IMR-90 (cell line): Measurements from ENCODE around the gene KRTAP5-1. TPM values are rescaled to one million over a fixed set of nuclear protein-coding genes. Genes with fewer than 3 reads are reported as not detected.

ENCODE experiments used
- ATAC-seq: fragments of 200-7000 bp; cut with Tn5 transposase; 2 replicates; pipeline ENCODE4 v1.9.1; 2020; ENCODE audit warnings: low read depth, mild to moderate bottlenecking, moderate library complexity
- BruUV-seq: library from RNA; stranded (reverse); fragments of 400-500 nt; replicated peaks from 2 replicates; lab custom pipeline; 2021; lab: Mats Ljungman, UMichigan
- CTCF ChIA-PET: fragments of 300-600 bp; formaldehyde crosslinking; extraction: SDS; loops from one replicate; lab custom pipeline; 2021; ENCODE audit warnings: antibody characterized with exemption; lab: Yijun Ruan, JAX
- POLR2A ChIA-PET: fragments of 300-600 bp; sonication (Branson Sonifier 250); formaldehyde crosslinking; loops from one replicate; lab custom pipeline; 2022; ENCODE audit warnings: antibody characterized with exemption; ENCODE audit not compliant: unreplicated experiment; lab: Charles Lee
- DNase-seq: peaks from one replicate; pipeline ENCODE4 v3.0.0; 2013
- H2AFZ ChIP-seq: replicated peaks from 2 replicates; pipeline ENCODE3; 2013; ENCODE audit warnings: low read length, mild to moderate bottlenecking; ENCODE audit not compliant: poor library complexity
- H2AK5ac ChIP-seq: 2 replicates; pipeline ENCODE4 v1.6.1; 2013; ENCODE audit warnings: low read depth, low read length, inconsistent platforms
- H2AK9ac ChIP-seq: replicated peaks from 2 replicates; pipeline ENCODE3; 2013; ENCODE audit warnings: mild to moderate bottlenecking, low read depth, low read length, moderate library complexity; ENCODE audit not compliant: poor library complexity
- H2BK120ac ChIP-seq: 2 replicates; pipeline ENCODE4 v1.6.1; 2013; ENCODE audit warnings: low read depth, low read length, inconsistent platforms
- H2BK15ac ChIP-seq: 3 replicates; pipeline ENCODE4 v1.6.1; 2013; ENCODE audit warnings: low read depth, low read length, inconsistent platforms
- H2BK20ac ChIP-seq: 2 replicates; pipeline ENCODE4 v1.6.1; 2013; ENCODE audit warnings: low read depth, mild to moderate bottlenecking, inconsistent platforms, low read length, moderate library complexity
- H2BK5ac ChIP-seq: 2 replicates; pipeline ENCODE4 v1.6.1; 2013; ENCODE audit warnings: mild to moderate bottlenecking, low read depth, low read length, inconsistent platforms; ENCODE audit not compliant: poor library complexity, severe bottlenecking
- H3K14ac ChIP-seq: replicated peaks from 2 replicates; pipeline ENCODE4 v1.6.1; 2013; ENCODE audit warnings: low read depth, low read length, inconsistent platforms
- H3K18ac ChIP-seq: 2 replicates; pipeline ENCODE4 v1.6.1; 2013; ENCODE audit warnings: low read depth, low read length, control low read depth
- H3K23ac ChIP-seq: 2 replicates; pipeline ENCODE4 v1.6.1; 2013; ENCODE audit warnings: low read depth, low read length, inconsistent platforms
- H3K27ac ChIP-seq: 2 replicates; pipeline ENCODE4 v1.5.1; 2013; ENCODE audit warnings: mild to moderate bottlenecking, control low read depth, low read length; ENCODE audit not compliant: insufficient read depth
- H3K27me3 ChIP-seq: 2 replicates; pipeline ENCODE4 v1.6.1; 2013; ENCODE audit warnings: low read length; ENCODE audit not compliant: control insufficient read depth, insufficient read depth
- H3K36me3 ChIP-seq: 2 replicates; pipeline ENCODE4 v1.6.1; 2013; ENCODE audit warnings: low read length, mixed read lengths; ENCODE audit not compliant: control insufficient read depth, insufficient read depth
- H3K4ac ChIP-seq: 2 replicates; pipeline ENCODE4 v1.6.1; 2013; ENCODE audit warnings: low read depth, low read length, inconsistent platforms
- H3K4me1 ChIP-seq: 2 replicates; pipeline ENCODE4 v1.6.1; 2013; ENCODE audit warnings: low read length, mixed read lengths; ENCODE audit not compliant: control insufficient read depth, insufficient read depth
- H3K4me2 ChIP-seq: 2 replicates; pipeline ENCODE4 v1.6.1; 2013; ENCODE audit warnings: low read depth, mild to moderate bottlenecking, control low read depth, low read length, moderate library complexity
- H3K4me3 ChIP-seq: 2 replicates; pipeline ENCODE4 v1.5.1; 2013; ENCODE audit warnings: low read depth, mild to moderate bottlenecking, control low read depth, low read length, moderate library complexity; ENCODE audit not compliant: insufficient read depth
- H3K56ac ChIP-seq: 2 replicates; pipeline ENCODE4 v1.6.1; 2013; ENCODE audit warnings: low read length, inconsistent platforms; ENCODE audit not compliant: insufficient read depth; ENCODE audit errors: extremely low read depth
- H3K79me1 ChIP-seq, 2 experiments: 2 replicates each; pipeline ENCODE4 v1.6.1; 2013; ENCODE audit warnings: low read length in 2 of 2, inconsistent platforms in 1 of 2, low read depth in 1 of 2
- H3K9ac ChIP-seq: 2 replicates; pipeline ENCODE4 v1.6.1; 2013; ENCODE audit warnings: low read depth, low read length, control low read depth
- H3K9me1 ChIP-seq: 2 replicates; pipeline ENCODE4 v1.6.1; 2013; ENCODE audit warnings: low read length, inconsistent platforms; ENCODE audit not compliant: insufficient read depth
- H3K9me3 ChIP-seq: 2 replicates; pipeline ENCODE4 v1.6.1; 2013; ENCODE audit warnings: low read length; ENCODE audit not compliant: control insufficient read depth, insufficient read depth
- H4K20me1 ChIP-seq: 2 replicates; pipeline ENCODE4 v1.6.1; 2013; ENCODE audit warnings: low read length, inconsistent platforms; ENCODE audit not compliant: insufficient read depth
- H4K5ac ChIP-seq: 2 replicates; pipeline ENCODE4 v1.6.1; 2013; ENCODE audit warnings: mild to moderate bottlenecking, low read depth, low read length, control low read depth
- H4K8ac ChIP-seq, 2 experiments: 2 replicates each; pipeline ENCODE4 v1.6.1; 2013; ENCODE audit warnings: low read depth in 2 of 2, low read length in 2 of 2, control low read depth in 1 of 2, inconsistent platforms in 1 of 2
- H4K91ac ChIP-seq: 2 replicates; pipeline ENCODE4 v1.6.1; 2013; ENCODE audit warnings: low read depth, low read length, inconsistent platforms; ENCODE audit not compliant: insufficient read depth
- BHLHE40 ChIP-seq: fragments of 150-350 bp; IDR thresholded peaks from 2 replicates; pipeline ENCODE4 v1.6.1; 2016; ENCODE audit warnings: mild to moderate bottlenecking, low read depth, low read length
- WGBS, 2 experiments: methylation state at CpG; one replicate each; pipeline versions ENCODE4 v1.1.5 to v1.1.7; 2013; ENCODE audit warnings: missing lambda C conversion rate in 2 of 2; ENCODE audit not compliant: insufficient read length in 1 of 2; ENCODE audit errors: extremely low coverage in 2 of 2; 5-methylcytosine and 5-hydroxymethylcytosine counted together
- dilution Hi-C: fragments of 300-500 bp; cut with HindIII; formaldehyde crosslinking; loops from one replicate; pipeline ENCODE4 v1.14.3; 2018; ENCODE audit warnings: low sequenced_read_pairs; ENCODE audit not compliant: unreplicated experiment
- in situ Hi-C: fragments of 300-500 bp; cut with MboI; formaldehyde crosslinking; loops from 3 replicates; pipeline ENCODE4 v1.14.3; 2019; ENCODE audit warnings: low sequenced_read_pairs, inconsistent platforms, mixed read lengths
- intact Hi-C: fragments of 100-400 bp; cut with micrococcal nuclease; formaldehyde crosslinking; loops from 2 replicates; pipeline ENCODE4 v1.10.0; 2022
- polyA plus RNA-seq, 3 experiments: library from polyadenylated mRNA; depleted of rRNA; stranded (reverse); fragments of >200 nt; gene quantifications; 2 replicates each; pipeline ENCODE4 v1.2.3, GENCODE V29; 2012; ENCODE audit warnings: low replicate concordance in 1 of 3
- total RNA-seq: library from RNA; depleted of rRNA; stranded (reverse); fragments of >200 nt; gene quantifications from 2 replicates; pipeline ENCODE4 v1.2.3, GENCODE V29; 2012; rRNA removed

The KRTAP5-1 gene
- total and polyA plus RNA-seq, 2 of the 4 experiments (the other 2 are of a cell fraction) = not detected

DNA sequence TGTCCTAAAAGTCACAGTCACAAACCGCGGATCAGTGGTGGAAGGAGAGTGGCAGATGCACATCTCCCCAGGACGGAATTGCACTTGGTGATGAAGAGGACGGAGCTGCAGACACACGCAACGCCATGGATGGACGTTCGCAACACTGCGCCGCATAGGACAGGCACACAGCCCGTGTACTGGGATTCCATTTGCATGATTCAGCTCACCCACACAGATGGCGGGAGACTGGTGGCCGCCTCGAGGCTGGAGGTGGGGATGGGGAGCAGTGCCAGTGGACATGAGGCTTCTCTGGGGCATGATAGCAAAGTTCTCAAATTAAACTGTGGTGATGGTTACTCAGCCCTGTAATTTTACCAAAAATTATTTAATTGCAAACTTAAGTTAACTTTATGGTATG is 50.4 kb downstream of the KRTAP5-1 start:
- no peak overlapping the region for H3K9ac ChIP-seq
- H3K4me3 ChIP-seq = no peak overlapping the region
- no TSS peak for BruUV-seq
- no peak overlapping the region for H3K4ac ChIP-seq
- H3K27ac ChIP-seq = no peak overlapping the region
- no peak overlapping the region for H2BK15ac ChIP-seq
- peaks cover 70% of the 10 kb centered on the region for H4K20me1 ChIP-seq
- ATAC-seq = no peak; the same call in 1 of the 2 replicates
- H2AK5ac ChIP-seq = no peak overlapping the region
- H3K18ac ChIP-seq = no peak overlapping the region
- ChIA-PET POLR2A (no interaction called here), CTCF (no interaction called here)
- peak overlapping the region; percentile 58 for H2AK9ac ChIP-seq
- TF ChIP-seq BHLHE40 = no peak
- in situ Hi-C loops = no loop called here
- H3K9me1 ChIP-seq = peaks cover 18% of the 10 kb centered on the region
- H3K79me1 ChIP-seq = peaks cover 28 to 72% of the 10 kb centered on the region in 2 experiments
- H2BK20ac ChIP-seq = no peak overlapping the region
- intact Hi-C loops = no loop called here
- H2BK120ac ChIP-seq = no peak overlapping the region
- WGBS, 2 experiments = 86% methylated on average over 2 of the region's 14 CpGs; no CpG with 5 or more reads in 1 of the 2 experiments
- no peak overlapping the region for H4K8ac ChIP-seq
- peak overlapping the region; percentile 8 for H2AFZ ChIP-seq
- no peak overlapping the region for H3K23ac ChIP-seq
- no peak overlapping the region for H3K4me2 ChIP-seq
- H2BK5ac ChIP-seq = no peak overlapping the region
- H3K27me3 ChIP-seq = peaks cover 13% of the 10 kb centered on the region
- H4K91ac ChIP-seq = no peak overlapping the region
- H3K14ac ChIP-seq = no peak overlapping the region
- H3K4me1 ChIP-seq = peaks cover 3% of the 10 kb centered on the region; the same call in 1 of the 2 replicates
- no peak overlapping the region for H4K5ac ChIP-seq
- peaks cover 4% of the 10 kb centered on the region for H3K9me3 ChIP-seq
- H3K56ac ChIP-seq = no peak overlapping the region
- DNase-seq = peak; percentile 31
- dilution Hi-C loops = no loop called here
- peaks cover 9% of the 10 kb centered on the region for H3K36me3 ChIP-seq

Other genes with a start within 250 kb of the KRTAP5-1 start
- gene BRSK2, start 195.3 kb downstream of the KRTAP5-1 start, total RNA-seq = under 0.01 and 0.18 TPM in 2 replicates
- gene BRSK2, start 195.3 kb downstream of the KRTAP5-1 start, polyA plus RNA-seq (2012; rRNA removed) = 0.55 and 0.62 TPM in 2 replicates
- gene MOB2, start 98.5 kb downstream of the KRTAP5-1 start, total RNA-seq = 21.4 and 23.7 TPM in 2 replicates
- 36.2 and 40.7 TPM in 2 replicates for gene MOB2, start 98.5 kb downstream of the KRTAP5-1 start, polyA plus RNA-seq (2012; rRNA removed)
- gene DUSP8, start 13.0 kb downstream of the KRTAP5-1 start, total RNA-seq = 0.28 and 0.72 TPM in 2 replicates
- 4.2 and 4.7 TPM in 2 replicates for gene DUSP8, start 13.0 kb downstream of the KRTAP5-1 start, polyA plus RNA-seq (2012; rRNA removed)
- gene KRTAP5-2, start 13.0 kb upstream of the KRTAP5-1 start, total RNA-seq = not detected in 2 replicates
- gene KRTAP5-2, start 13.0 kb upstream of the KRTAP5-1 start, polyA plus RNA-seq (2012; rRNA removed) = not detected in 2 replicates
- not detected in 2 replicates for gene KRTAP5-3, start 23.2 kb upstream of the KRTAP5-1 start, total RNA-seq
- gene KRTAP5-3, start 23.2 kb upstream of the KRTAP5-1 start, polyA plus RNA-seq (2012; rRNA removed) = not detected in 2 replicates
- gene KRTAP5-4, start 36.9 kb upstream of the KRTAP5-1 start, total RNA-seq = not detected in 2 replicates
- not detected in 2 replicates for gene KRTAP5-4, start 36.9 kb upstream of the KRTAP5-1 start, polyA plus RNA-seq (2012; rRNA removed)
- not detected in 2 replicates for gene KRTAP5-5, start 44.5 kb upstream of the KRTAP5-1 start, total RNA-seq
- not detected in 2 replicates for gene KRTAP5-5, start 44.5 kb upstream of the KRTAP5-1 start, polyA plus RNA-seq (2012; rRNA removed)
- not detected in 2 replicates for gene KRTAP5-6, start 111.9 kb upstream of the KRTAP5-1 start, total RNA-seq
- gene KRTAP5-6, start 111.9 kb upstream of the KRTAP5-1 start, polyA plus RNA-seq (2012; rRNA removed) = not detected in 2 replicates
- gene IFITM10, start 165.3 kb upstream of the KRTAP5-1 start, total RNA-seq = under 0.01 and 0.18 TPM in 2 replicates
- 0.15 and 0.59 TPM in 2 replicates for gene IFITM10, start 165.3 kb upstream of the KRTAP5-1 start, polyA plus RNA-seq (2012; rRNA removed)
- 38.3 and 39.8 TPM in 2 replicates for gene CTSD, start 178.6 kb upstream of the KRTAP5-1 start, total RNA-seq
- 151 and 166 TPM in 2 replicates for gene CTSD, start 178.6 kb upstream of the KRTAP5-1 start, polyA plus RNA-seq (2012; rRNA removed)
- gene SYT8, start 249.7 kb upstream of the KRTAP5-1 start, total RNA-seq = not detected in 2 replicates
- gene SYT8, start 249.7 kb upstream of the KRTAP5-1 start, polyA plus RNA-seq (2012; rRNA removed) = not detected in 2 replicates